HG03342 (cell line): Measurements from ENCODE around the gene KCTD8.
"Not testable (repeated sequence)": the region's sequence is repeated elsewhere in the genome, so short reads cannot be mapped to it uniquely, and the experiment has no call there.

Experiments
- ATAC-seq: cut with Tn5 transposase; IDR thresholded peaks from one replicate; pipeline ENCODE4 v1.9.1; 2021; ENCODE audit warnings: mild to moderate bottlenecking, moderate library complexity; ENCODE audit not compliant: unreplicated experiment

The KCTD8 gene

GRCh38 chr4:44342800-44343199, 105.8 kb downstream of the KCTD8 start:
- ATAC-seq = peak; percentile 60

- no peak for ATAC-seq
Measured at GRCh38 chr4:44326741-44327140, 121.9 kb downstream of the KCTD8 start.

- no peak for ATAC-seq
Measured at GRCh38 chr4:44320833-44321232, 127.8 kb downstream of the KCTD8 start.

GRCh38 chr4:44319129-44319528, 129.5 kb downstream of the KCTD8 start:
- ATAC-seq = no peak

GRCh38 chr4:44313702-44314101, 134.9 kb downstream of the KCTD8 start:
- no peak for ATAC-seq

- no peak for ATAC-seq
Measured at GRCh38 chr4:44287505-44287904, 161.1 kb downstream of the KCTD8 start.

- ATAC-seq = no peak
Measured at GRCh38 chr4:44279469-44279868, 169.1 kb downstream of the KCTD8 start.

GRCh38 chr4:44279066-44279465, 169.5 kb downstream of the KCTD8 start:
- ATAC-seq = no peak

GRCh38 chr4:44257461-44257860, 191.1 kb downstream of the KCTD8 start:
- no peak for ATAC-seq

- no peak for ATAC-seq
Measured at GRCh38 chr4:44256414-44256813, 192.2 kb downstream of the KCTD8 start.

GRCh38 chr4:44237643-44238042, 211.0 kb downstream of the KCTD8 start:
- no peak for ATAC-seq

GRCh38 chr4:44235897-44236296, 212.7 kb downstream of the KCTD8 start:
- no peak for ATAC-seq

GRCh38 chr4:44232262-44232661, 216.3 kb downstream of the KCTD8 start:
- ATAC-seq = no peak

GRCh38 chr4:44231006-44231405, 217.6 kb downstream of the KCTD8 start:
- ATAC-seq = no peak

- ATAC-seq = no peak
Measured at GRCh38 chr4:44228326-44228725, 220.3 kb downstream of the KCTD8 start.

GRCh38 chr4:44221407-44221806, 227.2 kb downstream of the KCTD8 start:
- ATAC-seq = no peak

- ATAC-seq = no peak
Measured at GRCh38 chr4:44210750-44211149, 237.9 kb downstream of the KCTD8 start.

- ATAC-seq = no peak
Measured at GRCh38 chr4:44196796-44197195, 251.8 kb downstream of the KCTD8 start.

GRCh38 chr4:44194365-44194764, 254.2 kb downstream of the KCTD8 start:
- ATAC-seq = no peak

GRCh38 chr4:44186850-44187246, 261.8 kb downstream of the KCTD8 start:
- ATAC-seq = no peak

GRCh38 chr4:44186096-44186849, 262.3 kb downstream of the KCTD8 start:
- no peak for ATAC-seq

GRCh38 chr4:44181491-44182349, 266.9 kb downstream of the KCTD8 start:
- ATAC-seq = not testable (repeated sequence)
